ENCODE measurements around the gene TBC1D2B.
"Not testable (repeated sequence)": the region's sequence is repeated elsewhere in the genome, so short reads cannot be mapped to it uniquely, and the experiment has no call there.

The TBC1D2B gene

DNA sequence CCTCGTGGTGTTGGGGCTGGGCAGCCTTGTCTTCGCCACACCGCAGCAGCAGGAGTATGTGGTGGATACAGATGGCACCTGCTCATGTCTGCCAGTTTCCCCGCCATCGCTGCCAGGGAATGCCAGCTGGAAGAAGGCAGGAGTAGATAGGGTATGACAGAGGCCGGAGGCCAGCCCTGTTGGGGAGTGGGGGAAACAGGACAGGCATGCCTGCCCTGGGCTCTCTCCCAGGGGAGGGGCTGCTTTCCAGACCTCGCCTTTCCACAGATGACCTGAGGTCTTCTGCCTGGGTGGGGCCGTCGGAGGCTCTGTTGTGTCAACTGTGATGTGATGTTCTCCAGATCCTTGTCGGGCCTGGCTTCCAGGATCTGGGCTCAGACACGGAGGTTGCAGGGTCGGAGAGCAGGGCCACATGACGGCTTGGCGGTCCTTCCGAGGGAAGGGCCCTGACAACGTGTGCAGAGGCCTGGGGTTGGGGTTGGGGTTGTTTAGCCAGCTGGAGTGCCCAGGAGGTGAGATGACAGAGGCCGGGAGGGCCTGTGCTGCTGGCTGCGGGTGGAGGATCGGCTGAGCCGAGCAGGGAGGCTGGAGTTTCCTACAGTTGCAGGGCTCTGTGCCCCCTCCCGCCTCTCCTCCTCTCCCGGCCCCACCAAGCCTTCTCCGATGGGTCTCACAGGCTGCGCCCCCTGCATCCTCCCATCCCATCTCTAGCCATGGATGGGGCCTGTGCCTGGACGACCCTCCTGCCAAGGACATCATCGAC is 102.0 kb downstream of the TBC1D2B start:
- TF ChIP-seq, protein P1, sequence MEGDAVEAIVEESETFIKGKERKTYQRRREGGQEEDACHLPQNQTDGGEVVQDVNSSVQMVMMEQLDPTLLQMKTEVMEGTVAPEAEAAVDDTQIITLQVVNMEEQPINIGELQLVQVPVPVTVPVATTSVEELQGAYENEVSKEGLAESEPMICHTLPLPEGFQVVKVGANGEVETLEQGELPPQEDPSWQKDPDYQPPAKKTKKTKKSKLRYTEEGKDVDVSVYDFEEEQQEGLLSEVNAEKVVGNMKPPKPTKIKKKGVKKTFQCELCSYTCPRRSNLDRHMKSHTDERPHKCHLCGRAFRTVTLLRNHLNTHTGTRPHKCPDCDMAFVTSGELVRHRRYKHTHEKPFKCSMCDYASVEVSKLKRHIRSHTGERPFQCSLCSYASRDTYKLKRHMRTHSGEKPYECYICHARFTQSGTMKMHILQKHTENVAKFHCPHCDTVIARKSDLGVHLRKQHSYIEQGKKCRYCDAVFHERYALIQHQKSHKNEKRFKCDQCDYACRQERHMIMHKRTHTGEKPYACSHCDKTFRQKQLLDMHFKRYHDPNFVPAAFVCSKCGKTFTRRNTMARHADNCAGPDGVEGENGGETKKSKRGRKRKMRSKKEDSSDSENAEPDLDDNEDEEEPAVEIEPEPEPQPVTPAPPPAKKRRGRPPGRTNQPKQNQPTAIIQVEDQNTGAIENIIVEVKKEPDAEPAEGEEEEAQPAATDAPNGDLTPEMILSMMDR (IDR thresholded peaks at IDR 0.05; ENCODE audit: low read depth, low read length, missing control alignments): no peak

DNA sequence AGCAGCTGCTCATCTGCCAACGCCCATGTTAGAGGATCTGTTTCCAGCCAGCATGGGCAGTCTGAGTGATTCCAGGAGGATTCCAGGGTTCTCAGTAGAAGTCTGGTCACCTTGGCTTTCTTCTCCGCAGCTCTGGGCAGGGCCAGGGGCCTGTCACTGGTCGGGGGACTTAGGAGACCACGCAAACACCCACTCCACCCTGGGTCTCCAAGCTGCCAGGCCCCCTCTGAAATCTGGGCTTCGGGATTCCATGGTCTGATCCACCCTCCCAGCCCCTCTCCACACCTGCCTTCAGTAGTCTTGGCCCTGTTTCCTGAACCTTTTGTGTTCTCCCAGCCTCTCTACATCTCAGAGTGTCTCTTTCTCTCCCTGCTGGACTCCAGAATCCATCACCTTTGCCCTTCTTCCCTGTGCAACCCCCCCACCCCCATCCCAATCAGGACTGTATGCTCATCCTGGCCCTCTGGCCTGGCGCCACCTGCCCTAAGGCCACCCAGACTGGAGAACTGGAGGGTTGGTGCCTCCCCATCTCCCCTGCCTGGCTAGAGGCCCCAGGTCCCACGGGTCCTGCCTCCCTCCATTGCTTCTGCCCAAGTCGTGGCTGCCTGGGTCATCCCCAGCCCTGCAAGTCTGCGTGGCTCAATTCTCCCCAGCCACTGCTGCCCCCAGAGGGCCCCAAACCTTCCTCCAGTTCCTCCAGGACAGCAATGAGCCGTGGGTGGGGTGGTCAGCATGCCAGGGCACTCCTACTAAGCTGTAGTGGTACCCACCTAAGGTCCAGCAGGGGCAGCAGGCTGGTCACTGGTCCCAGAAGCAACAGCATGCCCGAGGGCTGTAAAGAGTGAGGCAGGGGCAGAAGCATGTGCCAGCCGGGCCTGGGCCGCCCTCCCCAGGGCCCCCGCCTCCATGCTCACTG is 102.8 kb downstream of the TBC1D2B start:
- DNase-seq (ENCODE audit: low read depth): no peak
- TF ChIP-seq, protein P1 (IDR thresholded peaks at IDR 0.05; ENCODE audit: low read depth, low read length, missing control alignments): no peak

More for the DNA sequence above, 102.0 kb downstream of the TBC1D2B start:
- DNase-seq (ENCODE audit: low read depth): no peak
- H3K4me3 ChIP-seq (ENCODE audit: low read depth, low read length): no peak overlapping the region

DNA sequence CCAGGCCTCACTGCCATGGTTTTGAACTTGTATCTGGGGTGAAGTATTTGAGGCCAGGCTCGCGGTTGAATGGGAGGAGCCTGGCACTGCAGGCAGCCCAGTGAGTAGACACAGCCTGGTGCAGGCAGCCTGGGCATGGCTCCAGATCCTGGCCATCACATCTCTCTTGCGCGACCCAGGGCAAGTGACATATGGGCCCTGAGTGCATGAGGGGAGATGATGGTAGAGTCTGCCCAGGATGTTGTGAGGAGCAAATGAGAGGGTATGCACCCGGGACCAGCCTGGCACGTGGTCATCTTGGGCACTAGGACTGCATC is 103.5 kb downstream of the TBC1D2B start:
- TF ChIP-seq, protein P1 (IDR thresholded peaks at IDR 0.05; ENCODE audit: low read depth, low read length, missing control alignments): no peak
- H3K4me3 ChIP-seq (ENCODE audit: low read depth, low read length): no peak overlapping the region
- DNase-seq (ENCODE audit: low read depth): no peak

More for the DNA sequence above, 102.8 kb downstream of the TBC1D2B start:
- no peak overlapping the region for H3K4me3 ChIP-seq (ENCODE audit: low read depth, low read length)

DNA sequence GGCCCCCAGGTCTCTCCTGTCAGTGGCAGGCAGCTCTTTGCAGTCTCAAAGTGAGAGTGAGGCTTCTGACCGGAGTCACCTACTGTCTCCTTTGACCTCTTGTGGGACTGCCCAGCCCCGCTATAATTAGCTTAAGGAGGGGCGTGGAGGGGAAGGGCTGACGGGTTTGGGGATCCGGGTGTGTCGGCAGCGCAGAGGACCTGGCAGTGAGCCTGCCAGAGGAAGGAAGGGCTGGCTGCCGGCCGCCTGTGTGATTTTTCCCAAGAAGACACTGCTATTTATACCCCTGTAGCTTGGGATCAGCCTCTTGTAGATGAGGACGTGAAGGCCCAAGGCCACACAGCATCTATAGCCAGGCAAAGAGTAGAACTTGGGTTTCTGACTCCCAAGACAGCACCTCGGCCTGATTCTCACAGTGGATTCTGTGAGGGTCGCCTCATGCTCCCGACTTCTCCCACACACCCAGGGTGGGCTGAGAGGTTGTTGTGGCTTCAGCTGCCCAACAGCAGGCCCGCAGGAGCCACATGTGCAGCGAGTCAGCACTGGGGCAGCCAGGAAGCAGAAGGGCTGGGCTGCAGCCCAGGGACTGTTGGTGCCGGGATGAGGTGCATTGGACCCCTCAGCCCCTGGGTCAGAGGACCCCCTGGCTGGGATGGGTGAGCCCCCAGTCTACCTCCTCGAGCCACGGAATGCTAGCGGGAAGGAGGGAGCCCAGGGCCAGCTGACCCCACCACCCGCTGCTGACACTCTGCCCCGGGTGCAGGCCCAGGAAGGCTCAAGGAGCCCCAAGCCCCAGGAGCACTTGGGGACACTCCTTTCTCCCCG is 104.0 kb downstream of the TBC1D2B start:
- DNase-seq (ENCODE audit: low read depth): not testable (repeated sequence)

DNA sequence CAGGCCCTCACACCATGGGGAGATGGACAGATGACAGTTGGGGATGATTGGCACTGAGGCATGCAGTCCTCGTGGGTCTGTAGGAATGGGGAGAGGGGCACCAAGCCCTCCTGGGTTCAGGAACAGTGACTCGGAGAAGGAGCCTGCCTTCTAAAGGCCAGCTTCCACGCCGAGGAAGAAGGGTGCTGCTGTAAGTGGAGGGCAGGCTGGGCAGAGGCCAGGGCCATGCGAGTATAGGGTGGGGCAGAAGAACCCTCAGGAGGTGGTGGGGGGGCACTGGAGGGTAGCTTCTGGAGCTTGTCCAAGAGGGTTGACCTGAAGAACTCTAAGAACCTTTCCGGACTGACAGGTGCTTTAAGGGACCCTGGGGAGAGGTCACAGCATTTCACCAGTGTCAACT is 104.8 kb downstream of the TBC1D2B start:
- not testable (repeated sequence) for DNase-seq (ENCODE audit: low read depth); H3K4me3 ChIP-seq (ENCODE audit: low read depth, low read length)

More for the DNA sequence above, 104.0 kb downstream of the TBC1D2B start:
- not testable (repeated sequence) for H3K4me3 ChIP-seq (ENCODE audit: low read depth, low read length)

DNA sequence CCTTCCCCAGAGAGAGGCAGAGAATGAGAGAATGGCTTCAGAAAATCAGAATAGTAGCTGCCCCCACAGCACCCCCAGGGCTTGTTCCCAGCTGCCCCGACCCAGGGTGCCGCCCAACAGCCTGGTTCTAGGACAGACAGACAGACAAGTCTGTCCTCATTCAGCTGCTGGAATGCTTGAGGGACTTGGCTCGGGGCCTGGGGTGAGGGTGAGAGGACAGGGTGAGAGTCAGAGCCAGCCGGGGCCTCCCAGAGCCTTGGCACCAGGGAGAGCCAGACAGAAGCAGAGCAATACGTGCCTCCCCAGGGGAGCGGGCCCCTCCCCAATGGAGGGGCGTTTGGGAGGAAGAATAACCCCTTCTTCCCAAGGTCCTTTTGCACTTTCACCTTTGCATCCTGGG is 105.6 kb downstream of the TBC1D2B start:
- not testable (repeated sequence) for H3K4me3 ChIP-seq (ENCODE audit: low read depth, low read length); DNase-seq (ENCODE audit: low read depth)

DNA sequence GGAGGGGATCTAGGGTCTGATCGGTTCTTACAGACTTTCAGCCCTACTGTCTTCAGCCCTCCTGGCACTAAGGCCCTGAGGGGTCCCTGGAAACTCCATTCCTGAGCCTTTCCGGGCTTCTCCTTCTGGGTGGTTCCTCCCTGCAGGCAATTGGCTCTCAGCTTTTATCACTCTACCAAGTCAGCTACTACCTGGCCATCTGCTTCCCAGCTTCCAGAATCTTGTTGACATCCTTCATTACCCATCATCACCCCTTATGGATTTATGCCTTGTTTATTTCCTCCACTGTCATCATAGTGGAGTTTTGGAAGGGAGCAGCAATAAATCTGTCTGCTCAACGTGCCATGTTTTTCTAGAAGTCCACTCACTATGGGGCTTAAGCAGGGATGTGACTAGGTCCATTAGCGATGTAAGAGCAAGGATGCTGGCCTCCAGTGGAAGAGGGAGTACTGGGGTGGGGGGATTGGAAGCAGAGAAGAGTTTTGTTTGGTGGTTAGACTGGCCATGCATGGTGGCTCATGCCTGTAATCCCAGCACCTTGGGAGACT is 106.6 kb downstream of the TBC1D2B start:
- DNase-seq (ENCODE audit: low read depth); H3K4me3 ChIP-seq (ENCODE audit: low read depth, low read length): not testable (repeated sequence)

DNA sequence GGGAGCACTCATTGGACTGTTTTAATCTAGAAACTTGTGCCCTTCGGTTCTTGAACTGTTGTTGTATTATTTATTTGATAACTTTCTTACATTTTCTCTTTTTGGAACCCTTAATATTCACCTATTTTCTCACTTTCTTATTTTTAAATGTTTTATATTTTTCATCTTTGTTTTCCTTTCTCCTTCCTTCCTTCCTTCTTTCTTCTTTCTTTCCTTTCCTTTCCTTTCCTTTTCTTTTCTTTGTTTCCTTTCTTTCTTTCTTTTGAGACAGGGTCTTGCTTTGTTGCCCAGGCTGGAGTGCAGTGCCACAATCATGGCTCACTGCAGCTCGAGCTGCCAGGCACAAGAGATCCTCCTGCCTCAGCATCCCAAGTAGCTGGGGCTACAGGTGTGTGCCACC is 108.5 kb downstream of the TBC1D2B start:
- TF ChIP-seq, protein P1 (IDR thresholded peaks at IDR 0.05; ENCODE audit: low read depth, low read length, missing control alignments): no peak
- no peak overlapping the region for H3K4me3 ChIP-seq (ENCODE audit: low read depth, low read length)
- no peak for DNase-seq (ENCODE audit: low read depth)
